ENCODE data around the gene SLC24A3.

- TF ChIP-seq CTCF (IDR thresholded peaks at IDR 0.05) (no peak), POLR2A (IDR thresholded peaks at IDR 0.05) (no peak)
These were observed 286.3 kb downstream of the SLC24A3 start for GRCh38 chr20:19498756-19499155.

All from heart left ventricle (tissue), 13 donors.